GM12874 (cell line): ENCODE data around the gene RASGRP2.

Experiments
- TF ChIP-seq, protein P1 (sequence below): IDR thresholded peaks from 2 replicates; pipeline ENCODE4 v1.5.1; 2011; ENCODE audit warnings: low read depth, mild to moderate bottlenecking, control low read depth, low read length, moderate library complexity; ENCODE audit not compliant: insufficient read depth

RASGRP2 gene

DNA sequence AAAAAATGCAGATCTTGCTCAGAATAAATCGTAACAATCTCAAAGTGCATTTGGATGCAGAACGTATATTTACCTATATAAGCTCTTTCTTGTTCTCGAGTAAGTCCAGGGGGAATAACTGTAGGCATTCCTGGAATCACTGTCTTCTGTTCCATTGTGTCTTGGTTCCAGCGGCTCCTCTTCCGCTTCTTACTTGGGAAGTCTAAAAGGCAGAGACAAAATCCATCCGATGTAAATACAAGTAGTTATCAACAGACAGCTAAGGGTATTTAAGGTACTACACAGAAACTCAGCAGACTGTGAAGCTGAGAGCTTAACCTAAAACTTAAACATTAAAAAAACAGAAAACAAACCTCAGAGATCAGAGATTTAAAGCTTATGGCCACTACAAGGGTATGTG, 32.5 kb upstream of the RASGRP2 start:
- TF ChIP-seq, protein P1, sequence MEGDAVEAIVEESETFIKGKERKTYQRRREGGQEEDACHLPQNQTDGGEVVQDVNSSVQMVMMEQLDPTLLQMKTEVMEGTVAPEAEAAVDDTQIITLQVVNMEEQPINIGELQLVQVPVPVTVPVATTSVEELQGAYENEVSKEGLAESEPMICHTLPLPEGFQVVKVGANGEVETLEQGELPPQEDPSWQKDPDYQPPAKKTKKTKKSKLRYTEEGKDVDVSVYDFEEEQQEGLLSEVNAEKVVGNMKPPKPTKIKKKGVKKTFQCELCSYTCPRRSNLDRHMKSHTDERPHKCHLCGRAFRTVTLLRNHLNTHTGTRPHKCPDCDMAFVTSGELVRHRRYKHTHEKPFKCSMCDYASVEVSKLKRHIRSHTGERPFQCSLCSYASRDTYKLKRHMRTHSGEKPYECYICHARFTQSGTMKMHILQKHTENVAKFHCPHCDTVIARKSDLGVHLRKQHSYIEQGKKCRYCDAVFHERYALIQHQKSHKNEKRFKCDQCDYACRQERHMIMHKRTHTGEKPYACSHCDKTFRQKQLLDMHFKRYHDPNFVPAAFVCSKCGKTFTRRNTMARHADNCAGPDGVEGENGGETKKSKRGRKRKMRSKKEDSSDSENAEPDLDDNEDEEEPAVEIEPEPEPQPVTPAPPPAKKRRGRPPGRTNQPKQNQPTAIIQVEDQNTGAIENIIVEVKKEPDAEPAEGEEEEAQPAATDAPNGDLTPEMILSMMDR: no peak

DNA sequence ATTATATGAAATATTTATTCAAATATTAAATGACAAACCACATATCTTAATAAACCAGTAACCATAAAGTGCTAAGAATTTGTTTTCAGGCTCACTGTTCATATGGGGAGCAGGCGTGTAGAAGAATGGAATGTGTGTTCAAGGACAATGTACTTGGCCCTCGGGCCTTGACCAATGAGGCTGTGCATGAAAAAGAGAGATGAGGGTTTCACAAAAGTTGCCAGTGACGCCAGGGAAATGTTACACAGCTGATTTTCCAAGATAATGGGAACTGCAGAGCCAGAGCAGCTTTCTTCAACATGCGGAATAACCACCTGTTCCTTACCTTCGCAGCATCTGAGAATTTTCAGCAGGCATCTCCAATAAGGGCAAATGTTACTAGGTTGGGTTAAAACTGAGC, 30.2 kb upstream of the RASGRP2 start:
- TF ChIP-seq, protein P1: no peak

DNA sequence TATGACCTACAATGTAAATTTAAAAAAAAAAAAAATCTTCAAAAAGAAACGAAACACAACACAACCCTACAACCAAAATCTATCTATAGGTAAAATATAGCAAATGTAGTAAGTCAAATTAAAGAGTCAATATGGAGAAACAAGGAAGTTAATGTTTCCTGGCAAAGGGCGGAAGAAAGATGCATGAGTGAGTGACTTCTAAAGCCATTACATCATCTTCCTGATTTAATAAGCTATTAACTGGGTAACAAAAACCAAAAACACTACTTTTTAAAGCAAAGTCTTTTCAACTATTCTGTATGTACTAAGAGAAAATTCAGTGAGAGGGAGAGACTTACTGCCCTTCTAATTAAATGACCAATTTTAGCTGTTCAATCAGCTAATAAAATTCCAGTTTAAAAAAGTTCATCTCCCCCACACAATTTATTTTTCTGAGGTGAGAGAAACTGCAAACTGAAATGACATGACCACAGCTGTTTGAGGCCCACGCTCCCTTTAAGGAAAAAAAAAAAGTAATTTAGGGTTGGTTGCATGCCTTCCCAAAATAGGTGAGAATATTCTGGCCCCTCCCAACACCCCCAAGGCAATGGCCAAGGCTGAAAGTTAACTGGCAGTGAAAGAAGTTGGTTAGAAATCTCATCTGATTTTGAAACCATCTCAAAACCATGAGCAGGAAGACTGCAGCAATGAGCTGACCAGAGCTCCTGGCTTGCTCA, 28.5 kb upstream of the RASGRP2 start:
- TF ChIP-seq, protein P1: no peak

DNA sequence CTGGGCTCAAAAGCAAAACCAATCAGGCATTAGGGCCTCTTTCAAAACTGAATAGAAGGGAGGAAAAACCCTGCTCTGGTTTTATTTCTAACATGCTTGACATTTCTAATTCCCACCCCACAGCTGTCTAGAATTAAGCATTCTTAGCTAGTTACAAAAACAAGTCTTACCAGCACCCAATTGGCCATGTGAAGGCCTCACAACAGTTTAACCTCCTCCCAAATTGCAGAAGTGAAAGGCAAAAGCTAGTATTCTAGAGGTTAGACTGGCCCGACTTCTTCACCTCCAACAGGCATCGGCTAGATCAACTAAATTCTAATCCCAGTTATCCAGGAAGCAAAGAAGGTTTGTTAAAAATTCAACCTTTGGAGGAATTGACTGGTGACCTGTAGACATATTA, 27.9 kb upstream of the RASGRP2 start:
- TF ChIP-seq, protein P1: no peak

DNA sequence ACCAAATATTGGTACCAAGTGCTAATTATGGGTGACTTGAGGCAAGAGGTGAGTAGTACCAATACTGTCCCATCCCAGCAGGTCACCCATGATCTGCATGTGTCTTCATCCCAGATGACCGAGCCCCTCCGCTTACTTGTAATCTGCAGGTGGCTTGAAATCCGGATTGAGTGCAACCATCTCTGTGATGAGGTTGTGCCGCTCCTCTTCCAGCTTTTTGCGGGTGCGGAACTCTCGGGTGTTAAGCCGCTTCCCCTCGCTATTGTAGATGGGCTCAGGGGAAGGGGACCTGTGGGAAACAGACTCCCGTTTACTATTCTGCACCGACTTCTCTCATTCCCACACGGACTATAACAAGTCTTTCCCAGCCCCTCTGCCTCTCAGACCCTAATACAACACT, 26.2 kb upstream of the RASGRP2 start:
- TF ChIP-seq, protein P1: no peak

DNA sequence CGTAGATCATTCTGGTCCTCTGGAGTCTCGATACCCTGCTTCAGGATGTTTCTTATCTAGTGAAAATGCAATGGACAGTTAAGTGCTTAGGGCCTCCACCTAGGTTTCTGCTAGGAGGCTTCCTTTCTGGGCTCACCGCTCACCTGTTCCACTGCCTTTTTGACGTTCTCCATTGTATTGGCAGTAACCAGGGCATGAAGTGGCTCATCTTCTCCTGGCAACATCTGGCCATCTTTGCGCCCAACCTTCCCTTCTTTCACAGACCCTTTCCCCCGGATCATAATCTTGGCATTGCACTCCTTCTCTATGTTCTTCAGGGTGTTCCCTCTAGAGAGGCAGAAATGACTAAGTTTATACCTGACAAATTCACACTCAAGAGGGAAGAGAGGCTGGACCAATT, 25.3 kb upstream of the RASGRP2 start:
- TF ChIP-seq, protein P1: no peak

DNA sequence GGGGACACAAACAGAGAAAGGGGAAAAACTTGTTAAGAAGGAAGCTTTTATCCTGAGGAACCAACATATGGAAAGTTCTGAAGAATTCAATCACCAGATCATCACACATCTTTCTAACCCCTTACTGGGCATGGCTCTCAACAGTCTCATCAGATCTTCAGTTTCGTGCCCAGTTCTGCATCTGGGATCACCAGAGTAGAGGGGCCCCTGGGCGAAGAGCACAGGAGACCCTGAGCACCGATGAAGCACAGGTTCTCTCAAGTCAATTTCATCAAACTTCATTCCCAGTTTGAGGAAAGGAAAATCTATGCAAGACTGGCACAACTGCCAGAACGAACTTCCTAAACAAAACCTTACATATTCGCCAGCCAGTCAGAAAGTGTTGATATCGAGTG, 24.4 kb upstream of the RASGRP2 start:
- TF ChIP-seq, protein P1: no peak
